ENCODE measurements around the gene KCNQ1. TPM values are rescaled to one million over a fixed set of nuclear protein-coding genes. Genes with fewer than 3 reads are reported as not detected.

Gene KCNQ1
- total RNA-seq, 2 donors from 2014 or later: 51.4 to 55.8 TPM

- H3K27ac ChIP-seq: no peak overlapping the region
- no peaks in the 10 kb centered on the region for H3K36me3 ChIP-seq
- TF ChIP-seq CTCF (IDR thresholded peaks at IDR 0.05): no peak
- intact Hi-C loops (cut with DNase I): no loop called here
- peaks cover under 1% of the 10 kb centered on the region for H3K4me1 ChIP-seq
- H3K9me3 ChIP-seq: no peaks in the 10 kb centered on the region
- no peak for DNase-seq
- H3K9ac ChIP-seq (ENCODE audit: low read depth in 2 of 2, low read length in 2 of 2): no peak overlapping the region
- no peak overlapping the region for H3K4me3 ChIP-seq
- no peaks in the 10 kb centered on the region for H3K27me3 ChIP-seq
Measured at GRCh38 chr11:2580571-2581001, 135.8 kb downstream of the KCNQ1 start.

- TF ChIP-seq CTCF (IDR thresholded peaks at IDR 0.05): no peak
- Histone ChIP-seq H3K9ac (ENCODE audit: low read depth in 2 of 2, low read length in 2 of 2) (no peak overlapping the region), H3K27ac (no peak overlapping the region), H3K4me3 (no peak overlapping the region), H3K36me3 (no peaks in the 10 kb centered on the region), H3K9me3 (no peaks in the 10 kb centered on the region), H3K4me1 (no peaks in the 10 kb centered on the region), H3K27me3 (no peaks in the 10 kb centered on the region)
- intact Hi-C loops (cut with DNase I): no loop called here
- DNase-seq: no peak
Measured at GRCh38 chr11:2581151-2581930, 136.5 kb downstream of the KCNQ1 start.

GRCh38 chr11:2581931-2582350 is 137.1 kb downstream of the KCNQ1 start:
- intact Hi-C loops (cut with DNase I): no loop called here
- no peaks in the 10 kb centered on the region for H3K36me3 ChIP-seq
- H3K4me3 ChIP-seq: no peak overlapping the region
- no peak for DNase-seq
- TF ChIP-seq CTCF (IDR thresholded peaks at IDR 0.05): no peak
- no peak overlapping the region for H3K9ac ChIP-seq (ENCODE audit: low read depth in 2 of 2, low read length in 2 of 2)
- H3K27me3 ChIP-seq: no peaks in the 10 kb centered on the region
- no peaks in the 10 kb centered on the region for H3K4me1 ChIP-seq
- H3K27ac ChIP-seq: no peak overlapping the region
- no peaks in the 10 kb centered on the region for H3K9me3 ChIP-seq

- Histone ChIP-seq H3K4me3 (no peak overlapping the region), H3K9ac (ENCODE audit: low read depth in 2 of 2, low read length in 2 of 2) (no peak overlapping the region), H3K36me3 (no peaks in the 10 kb centered on the region), H3K27me3 (no peaks in the 10 kb centered on the region), H3K9me3 (no peaks in the 10 kb centered on the region), H3K27ac (no peak overlapping the region), H3K4me1 (no peaks in the 10 kb centered on the region)
- TF ChIP-seq CTCF (IDR thresholded peaks at IDR 0.05): no peak
- intact Hi-C loops (cut with DNase I): no loop called here
- no peak for DNase-seq
Measured at GRCh38 chr11:2582351-2582945, 137.6 kb downstream of the KCNQ1 start.

- no peaks in the 10 kb centered on the region for H3K27me3 ChIP-seq
- no peak for TF ChIP-seq CTCF (IDR thresholded peaks at IDR 0.05)
- no peaks in the 10 kb centered on the region for H3K9me3 ChIP-seq
- no peaks in the 10 kb centered on the region for H3K36me3 ChIP-seq
- no peak overlapping the region for H3K9ac ChIP-seq (ENCODE audit: low read depth in 2 of 2, low read length in 2 of 2)
- no peaks in the 10 kb centered on the region for H3K4me1 ChIP-seq
- no peak overlapping the region for H3K4me3 ChIP-seq
- DNase-seq: no peak
- intact Hi-C loops (cut with DNase I): no loop called here
- H3K27ac ChIP-seq: no peak overlapping the region
Measured at GRCh38 chr11:2582946-2583604, 138.3 kb downstream of the KCNQ1 start.
